Measurements from ENCODE around the gene TBL3.
"Not testable (repeated sequence)": the region's sequence is repeated elsewhere in the genome, so short reads cannot be mapped to it uniquely, and the experiment has no call there.

Gene TBL3

GRCh38 chr16:1958715-1959268 lies 13.1 kb upstream of the TBL3 start:
- Mint-ChIP-seq H3K27me3 (ENCODE audit: low read depth) (peaks cover 6% of the 10 kb centered on the region), H3K36me3 (ENCODE audit: low read depth) (peaks cover 26% of the 10 kb centered on the region), H3K4me1 (peaks cover 23% of the 10 kb centered on the region), H3K4me3 (peak overlapping the region; percentile 94 to 96 (median 96)), H3K27ac (peak overlapping the region in 2 of 3 experiments; percentile 54 to 55), H3K9me3 (no peaks in the 10 kb centered on the region)
- no peak for TF ChIP-seq CTCF (IDR thresholded peaks at IDR 0.05; ENCODE audit: unreplicated experiment in 3 of 3)

GRCh38 chr16:1959269-1960039 lies 12.4 kb upstream of the TBL3 start, which contains the start of gene NDUFB10:
Gene NDUFB10, plus strand, starts transcription at chr16:1959538. Its CDS starts 87 bp downstream, at chr16:1959625.
- H3K4me3 Mint-ChIP-seq, result peak within 1 kb of the TSS; percentile 94 to 96 (median 96)
- peaks cover 27% of the 10 kb centered on the region for H3K4me1 Mint-ChIP-seq
- peaks cover 30% of the 10 kb centered on the region for H3K36me3 Mint-ChIP-seq (ENCODE audit: low read depth)
- H3K27ac Mint-ChIP-seq, result peak within 1 kb of the TSS; percentile 59 to 88 (median 73)
- H3K27me3 Mint-ChIP-seq (ENCODE audit: low read depth), result peaks cover 6% of the 10 kb centered on the region
- H3K9me3 Mint-ChIP-seq, result no peaks in the 10 kb centered on the region
- TF ChIP-seq CTCF (IDR thresholded peaks at IDR 0.05; ENCODE audit: unreplicated experiment in 3 of 3), result peak; percentile 42 to 69 (median 45)

GRCh38 chr16:1960665-1961630 lies 10.9 kb upstream of the TBL3 start:
- peaks cover 27% of the 10 kb centered on the region for H3K4me1 Mint-ChIP-seq
- H3K36me3 Mint-ChIP-seq (ENCODE audit: low read depth), result peaks cover 30% of the 10 kb centered on the region
- no peak for TF ChIP-seq CTCF (IDR thresholded peaks at IDR 0.05; ENCODE audit: unreplicated experiment in 3 of 3)
- H3K9me3 Mint-ChIP-seq, result no peaks in the 10 kb centered on the region
- peaks cover 6% of the 10 kb centered on the region for H3K27me3 Mint-ChIP-seq (ENCODE audit: low read depth)
- peak overlapping the region; percentile 59 to 88 (median 73) for H3K27ac Mint-ChIP-seq
- peak overlapping the region; percentile 94 to 96 (median 96) for H3K4me3 Mint-ChIP-seq

- Mint-ChIP-seq H3K27me3 (ENCODE audit: low read depth) (peaks cover 6% of the 10 kb centered on the region), H3K27ac (no peak overlapping the region), H3K36me3 (ENCODE audit: low read depth) (peaks cover 30% of the 10 kb centered on the region), H3K4me3 (peak overlapping the region; percentile 94 to 96 (median 96)), H3K4me1 (peaks cover 27% of the 10 kb centered on the region), H3K9me3 (no peaks in the 10 kb centered on the region)
- no peak for TF ChIP-seq CTCF (IDR thresholded peaks at IDR 0.05; ENCODE audit: unreplicated experiment in 3 of 3)
Observed at GRCh38 chr16:1961651-1962067, 10.2 kb upstream of the TBL3 start.

- Mint-ChIP-seq H3K36me3 (ENCODE audit: low read depth) (peaks cover 30% of the 10 kb centered on the region), H3K4me3 (peak overlapping the region; percentile 96 to 99 (median 96)), H3K27ac (peak overlapping the region in 1 of 3 experiments; percentile 75), H3K4me1 (peaks cover 27% of the 10 kb centered on the region)
- not testable (repeated sequence) for H3K9me3 Mint-ChIP-seq; H3K27me3 Mint-ChIP-seq (ENCODE audit: low read depth)
Observed at GRCh38 chr16:1962161-1963153, 9.4 kb upstream of the TBL3 start.
